Hematopoietic multipotent progenitor cell (in vitro differentiated cells): ENCODE results near the gene THAP9. TPM values are rescaled to one million over a fixed set of nuclear protein-coding genes. Genes with fewer than 3 reads are reported as not detected.
A peak's percentile ranks its signal among the peaks of the same experiment; 100 is the strongest.
"Not testable (repeated sequence)": the region's sequence is repeated elsewhere in the genome, so short reads cannot be mapped to it uniquely, and the experiment has no call there.

Experiments used
- DNase-seq, 3 donors: peaks; one replicate each; pipeline ENCODE4 v3.0.0-alpha.2; 2011 to 2015; ENCODE audit warnings: low read depth in 2 of 3, low spot score in 2 of 3
- total RNA-seq: library from RNA; depleted of rRNA; stranded (reverse); fragments of >200 nt; gene quantifications from one replicate; pipeline ENCODE4 v1.2.3, GENCODE V29; 2012

THAP9 gene, protein sequence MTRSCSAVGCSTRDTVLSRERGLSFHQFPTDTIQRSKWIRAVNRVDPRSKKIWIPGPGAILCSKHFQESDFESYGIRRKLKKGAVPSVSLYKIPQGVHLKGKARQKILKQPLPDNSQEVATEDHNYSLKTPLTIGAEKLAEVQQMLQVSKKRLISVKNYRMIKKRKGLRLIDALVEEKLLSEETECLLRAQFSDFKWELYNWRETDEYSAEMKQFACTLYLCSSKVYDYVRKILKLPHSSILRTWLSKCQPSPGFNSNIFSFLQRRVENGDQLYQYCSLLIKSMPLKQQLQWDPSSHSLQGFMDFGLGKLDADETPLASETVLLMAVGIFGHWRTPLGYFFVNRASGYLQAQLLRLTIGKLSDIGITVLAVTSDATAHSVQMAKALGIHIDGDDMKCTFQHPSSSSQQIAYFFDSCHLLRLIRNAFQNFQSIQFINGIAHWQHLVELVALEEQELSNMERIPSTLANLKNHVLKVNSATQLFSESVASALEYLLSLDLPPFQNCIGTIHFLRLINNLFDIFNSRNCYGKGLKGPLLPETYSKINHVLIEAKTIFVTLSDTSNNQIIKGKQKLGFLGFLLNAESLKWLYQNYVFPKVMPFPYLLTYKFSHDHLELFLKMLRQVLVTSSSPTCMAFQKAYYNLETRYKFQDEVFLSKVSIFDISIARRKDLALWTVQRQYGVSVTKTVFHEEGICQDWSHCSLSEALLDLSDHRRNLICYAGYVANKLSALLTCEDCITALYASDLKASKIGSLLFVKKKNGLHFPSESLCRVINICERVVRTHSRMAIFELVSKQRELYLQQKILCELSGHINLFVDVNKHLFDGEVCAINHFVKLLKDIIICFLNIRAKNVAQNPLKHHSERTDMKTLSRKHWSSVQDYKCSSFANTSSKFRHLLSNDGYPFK
- 2.7 TPM for total RNA-seq

DNA sequence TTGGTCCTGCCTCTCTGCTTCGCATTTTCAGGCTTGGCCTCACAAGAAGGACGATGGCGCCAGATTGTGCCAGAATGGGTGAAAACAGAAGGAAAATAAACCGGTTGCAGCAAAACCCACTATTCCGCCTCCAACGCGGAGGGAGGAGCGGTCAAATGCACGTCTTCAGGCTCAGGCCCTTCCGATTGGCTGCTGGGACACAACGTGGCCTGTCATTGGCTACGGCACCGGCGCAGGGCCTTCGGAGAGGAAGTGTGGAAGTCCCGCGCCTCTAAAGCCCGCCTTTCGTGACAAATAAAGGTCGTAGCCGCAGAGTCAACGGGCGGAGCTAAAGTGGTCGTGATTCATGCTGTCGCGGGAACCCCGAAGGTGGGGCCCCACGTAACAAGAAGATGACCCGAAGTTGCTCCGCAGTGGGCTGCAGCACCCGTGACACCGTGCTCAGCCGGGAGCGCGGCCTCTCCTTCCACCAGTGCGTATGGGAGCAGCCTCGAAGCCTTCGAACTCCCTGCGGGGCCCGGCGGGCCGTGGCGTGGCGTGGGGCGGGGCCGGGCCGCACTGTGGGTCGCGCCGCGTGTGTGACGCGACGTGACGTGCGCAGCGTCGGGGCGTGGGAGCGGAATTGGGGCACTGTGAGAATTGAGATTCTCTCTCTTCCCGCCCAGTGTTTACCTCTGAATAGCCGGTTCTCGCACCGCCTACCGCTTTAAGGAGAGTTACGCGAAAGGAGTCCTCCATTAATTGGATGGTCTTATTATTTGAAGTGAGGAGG, at the start of gene THAP9:
TSS of gene THAP9 (plus strand) at position 325 of the 772 bp plus-strand sequence. CDS start at position 393, 68 bp downstream.
- DNase-seq: peak; percentile 97 to 100 (median 99)

DNA sequence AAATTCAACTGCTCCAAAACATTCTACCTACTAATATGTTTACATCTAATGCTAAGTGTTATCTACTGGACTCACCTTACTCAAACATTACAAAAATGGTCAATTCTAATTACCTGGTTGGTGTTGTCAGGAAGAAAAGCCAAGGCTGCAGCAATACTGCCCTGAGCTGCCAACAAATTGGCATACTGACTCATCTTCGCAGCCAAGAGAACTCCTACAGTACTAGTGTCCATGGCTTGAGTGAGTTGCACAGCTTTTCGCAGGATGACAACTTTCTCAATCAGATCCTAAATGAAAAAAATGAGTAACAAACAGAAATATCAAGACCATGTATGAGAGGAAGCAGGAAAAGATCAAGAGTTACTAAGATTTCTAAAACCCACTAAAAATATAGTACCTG, 49.2 kb upstream of the THAP9 start:
- no peak for DNase-seq

DNA sequence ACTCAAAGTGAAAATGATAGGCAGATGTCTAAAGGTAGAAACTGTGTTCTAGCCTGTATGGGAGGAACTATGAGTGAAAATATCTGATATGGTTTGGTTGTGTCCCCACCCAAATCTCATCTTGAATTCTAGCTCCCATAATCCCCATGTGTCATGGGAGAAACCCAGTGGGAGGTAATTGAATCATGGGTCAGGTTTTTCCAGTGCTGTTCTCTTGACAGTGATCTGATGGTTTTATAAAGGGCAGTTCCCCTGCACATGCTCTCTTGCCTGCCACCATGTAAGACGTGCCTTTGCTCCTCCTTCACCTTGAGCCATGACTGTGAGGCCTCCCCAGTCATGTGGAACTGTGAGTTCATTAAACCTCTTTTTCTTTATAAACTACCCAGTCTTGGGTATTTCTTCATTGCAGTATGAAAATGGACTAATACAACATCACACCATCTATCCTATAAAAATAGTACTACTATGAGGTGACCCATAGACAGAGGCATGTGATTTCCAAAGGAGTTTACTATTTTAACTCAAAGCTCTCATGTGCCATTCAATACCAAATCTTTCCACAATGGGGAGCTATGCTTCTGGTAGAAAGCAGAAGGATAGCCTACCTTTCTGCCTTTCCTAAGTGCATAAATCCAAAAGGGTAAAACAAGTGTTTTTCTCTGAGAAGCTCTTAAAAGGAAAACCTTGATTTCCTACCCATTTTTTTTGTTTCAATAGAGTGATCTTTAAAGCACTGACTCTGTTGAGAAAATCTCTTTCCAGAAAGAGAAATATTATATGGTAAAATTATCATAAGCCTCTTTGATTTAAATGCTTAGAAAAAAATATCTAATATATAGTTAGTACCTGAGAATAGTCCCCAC, 48.4 kb upstream of the THAP9 start:
- DNase-seq: peak in 2 of 3 donors; percentile 36 to 67

DNA sequence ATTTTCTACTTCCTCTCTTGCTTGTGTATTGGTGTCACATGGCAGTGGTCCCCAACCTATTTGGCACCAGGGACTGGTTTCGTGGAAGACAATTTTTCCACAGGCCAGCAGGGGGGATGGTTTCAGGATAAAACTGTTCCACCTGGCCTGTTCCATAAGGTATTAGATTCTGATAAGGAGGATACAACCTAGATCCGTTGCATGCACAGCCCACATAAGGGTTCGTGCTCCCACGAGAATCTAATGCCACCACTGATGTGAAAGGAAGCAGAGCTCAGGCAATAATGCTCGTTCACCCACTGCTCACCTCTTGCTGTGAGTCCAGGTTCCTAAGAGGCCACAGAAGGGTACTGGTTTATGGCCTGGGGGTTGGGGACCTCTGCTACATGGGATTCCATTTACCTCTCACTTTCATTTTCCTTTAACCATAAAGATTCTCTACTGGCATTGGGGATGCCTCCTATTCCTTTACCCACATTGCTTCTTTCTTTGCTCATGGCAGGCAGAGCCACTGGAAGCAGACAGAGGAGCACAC, 47.7 kb upstream of the THAP9 start:
- peak in 2 of 3 donors; percentile 8 to 14 for DNase-seq

DNA sequence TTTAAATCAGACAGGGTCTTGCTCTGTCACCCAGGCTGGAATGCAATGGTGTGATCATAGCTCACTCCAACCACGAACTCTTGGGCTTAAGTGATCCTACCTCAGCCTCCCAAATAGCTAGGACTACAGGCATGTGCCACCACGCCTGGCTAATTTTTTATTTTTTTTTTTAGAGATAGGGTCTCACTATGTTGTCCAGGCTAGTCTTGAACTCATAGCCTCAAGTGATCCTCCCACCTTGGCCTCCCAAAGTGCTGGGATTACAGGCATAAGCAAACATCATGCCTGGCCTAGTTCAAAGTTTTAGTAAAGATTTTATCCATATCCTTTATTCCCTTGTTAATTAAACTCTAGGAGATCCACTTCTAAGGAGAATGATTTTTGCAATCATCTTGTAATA, 40.0 kb upstream of the THAP9 start:
- not testable (repeated sequence) for DNase-seq

DNA sequence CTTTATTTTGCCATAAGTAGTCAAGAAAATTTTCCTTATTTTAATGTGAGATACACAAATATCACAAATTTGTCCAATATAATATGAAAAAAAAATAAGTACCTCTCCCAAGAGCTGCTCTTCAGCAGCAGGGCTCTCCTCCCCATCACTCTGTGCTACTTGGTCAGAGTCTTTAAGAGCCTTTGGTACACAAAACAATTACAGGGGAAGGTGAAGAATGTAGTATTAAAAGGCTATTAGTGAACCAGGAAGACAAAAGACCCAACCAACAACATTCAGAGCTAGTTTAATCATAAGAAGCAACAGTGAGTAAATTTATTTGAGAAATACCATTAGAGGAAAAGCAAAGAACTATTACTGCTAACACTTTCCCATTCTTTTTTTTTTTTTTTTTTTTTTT, 39.0 kb upstream of the THAP9 start:
- DNase-seq: no peak

DNA sequence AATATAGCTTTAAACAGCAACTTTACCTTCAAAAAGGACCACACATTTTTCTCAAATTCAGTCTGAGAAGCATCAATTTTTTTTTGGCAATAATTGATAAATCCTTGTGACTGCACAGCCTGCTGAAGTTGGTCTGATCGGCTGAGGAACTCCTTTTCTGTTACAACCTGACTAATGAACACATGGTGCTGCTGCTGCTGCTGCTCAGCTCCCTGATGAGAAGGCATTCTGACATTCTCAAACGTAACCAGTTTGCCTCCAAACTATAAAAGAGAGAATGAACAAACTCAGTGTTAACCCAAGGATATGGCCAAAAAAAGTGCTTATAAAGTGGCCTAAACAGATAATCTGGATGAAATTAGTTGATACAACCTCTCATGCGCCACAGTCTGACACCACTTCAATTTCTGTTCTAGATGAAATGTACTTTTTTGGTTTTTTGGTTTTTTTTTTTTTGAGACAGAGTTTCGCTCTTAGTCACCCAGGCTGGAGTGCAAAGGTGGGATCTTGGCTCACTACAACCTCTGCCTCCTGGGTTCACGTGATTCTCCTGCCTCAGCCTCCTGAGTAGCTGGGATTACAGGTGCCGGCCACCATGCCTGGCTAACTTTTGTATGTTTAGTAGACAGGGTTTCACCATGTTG, 36.1 kb upstream of the THAP9 start:
- DNase-seq: no peak

DNA sequence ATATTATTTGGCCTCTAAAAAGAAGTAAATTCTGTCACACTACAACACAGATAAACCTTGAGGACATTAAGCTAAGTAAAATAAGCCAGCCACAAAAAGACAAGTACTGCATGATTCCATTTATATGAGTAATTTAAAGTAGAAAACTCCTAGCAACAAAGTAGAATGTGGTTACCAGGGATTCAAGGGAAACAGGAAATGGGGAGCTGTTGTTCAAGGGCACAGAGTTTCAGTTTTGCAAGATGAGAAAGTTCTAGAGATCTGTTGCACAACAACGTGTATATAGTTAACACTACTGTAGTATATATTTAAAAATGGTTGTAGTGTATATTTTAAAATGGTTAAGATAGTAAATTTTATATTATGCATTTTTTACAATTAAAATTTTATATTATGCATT, 34.9 kb upstream of the THAP9 start:
- peak in 2 of 3 donors; percentile 44 to 66 for DNase-seq

DNA sequence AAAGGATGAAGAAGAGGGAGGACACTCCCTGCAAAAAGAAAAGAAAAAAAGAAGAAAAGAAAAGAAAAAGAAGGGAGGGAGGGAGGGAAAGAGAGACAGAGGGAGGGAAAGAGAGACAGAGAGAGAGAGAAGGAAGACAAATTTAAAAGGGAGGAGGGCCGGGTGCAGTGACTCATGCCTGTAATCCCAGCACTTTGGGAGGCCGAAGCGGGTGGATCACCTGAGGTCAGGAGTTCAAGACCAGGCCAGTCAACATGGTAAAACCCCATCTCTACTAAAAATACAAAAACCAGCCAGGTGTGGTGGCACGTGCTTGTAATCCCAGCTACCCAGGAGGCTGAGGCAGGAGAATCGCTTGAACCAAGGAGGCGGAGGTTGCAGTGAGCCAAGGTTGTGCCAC, 34.5 kb upstream of the THAP9 start:
- DNase-seq: not testable (repeated sequence)

DNA sequence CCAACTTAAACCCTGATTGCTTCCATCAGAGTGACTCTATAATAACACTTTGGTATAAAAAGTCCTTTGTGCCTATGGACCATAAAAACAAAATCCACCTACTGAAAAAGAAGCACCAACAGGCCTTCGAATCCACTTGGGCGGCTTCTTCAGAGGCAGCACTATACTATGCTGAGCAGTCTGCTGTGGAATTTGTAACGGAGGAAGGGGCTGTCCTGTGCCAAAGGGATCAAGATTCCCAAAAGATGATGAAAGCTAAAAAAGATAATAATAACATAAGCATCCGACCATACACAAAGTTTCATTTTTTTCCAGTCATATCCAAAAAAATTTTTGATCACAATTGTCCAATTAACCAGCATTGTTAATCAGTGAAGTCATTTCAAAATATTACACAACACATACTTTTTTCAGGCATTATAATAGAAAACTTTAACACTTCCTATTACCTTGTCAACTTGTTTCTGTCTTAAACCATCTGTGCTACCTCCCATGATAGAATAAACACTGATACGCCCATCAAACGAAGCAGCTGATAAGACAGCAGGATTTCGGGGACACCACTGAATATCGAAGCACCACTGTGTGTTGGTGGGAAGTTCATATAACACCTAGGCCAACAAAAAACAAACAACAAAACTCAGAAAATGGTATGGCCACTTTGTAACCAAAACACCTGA, 33.7 kb upstream of the THAP9 start:
- no peak for DNase-seq

DNA sequence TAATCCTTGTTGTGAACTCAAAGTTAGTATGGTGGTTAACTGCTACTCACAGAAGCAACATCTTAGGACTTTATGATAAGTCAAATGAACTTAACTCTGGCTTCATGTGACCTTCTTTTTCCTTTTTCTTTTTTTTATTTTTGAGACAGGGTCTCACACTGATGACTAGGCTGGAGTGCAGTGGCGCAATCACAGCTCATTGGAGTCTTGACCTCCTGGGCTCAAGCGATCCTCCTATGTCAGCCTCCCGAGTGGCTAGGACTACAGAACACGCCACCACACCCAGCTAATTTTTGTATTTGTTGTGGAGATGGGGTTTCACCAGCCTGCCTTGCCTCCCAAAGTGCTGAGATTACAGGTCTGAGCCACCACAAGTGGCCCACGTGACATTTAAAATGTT, 32.0 kb upstream of the THAP9 start:
- no peak for DNase-seq

DNA sequence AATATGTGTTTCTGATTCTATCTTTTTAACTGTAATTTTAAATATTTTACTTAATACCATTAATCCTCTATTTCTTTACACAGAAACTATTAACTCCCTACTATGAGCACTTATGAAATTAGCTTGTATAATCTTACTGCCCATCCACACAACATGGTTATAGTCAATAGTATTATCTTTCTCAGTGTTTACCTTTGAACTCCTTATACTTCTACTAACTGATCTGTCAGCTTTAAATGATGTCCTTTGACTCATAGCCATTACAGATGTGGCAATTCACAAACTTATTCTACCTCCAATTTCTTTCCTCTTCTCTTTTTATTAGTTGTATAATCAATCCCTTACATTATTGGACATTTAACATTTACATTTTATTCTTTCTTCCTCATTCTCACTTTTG, 15.1 kb upstream of the THAP9 start:
- no peak for DNase-seq

DNA sequence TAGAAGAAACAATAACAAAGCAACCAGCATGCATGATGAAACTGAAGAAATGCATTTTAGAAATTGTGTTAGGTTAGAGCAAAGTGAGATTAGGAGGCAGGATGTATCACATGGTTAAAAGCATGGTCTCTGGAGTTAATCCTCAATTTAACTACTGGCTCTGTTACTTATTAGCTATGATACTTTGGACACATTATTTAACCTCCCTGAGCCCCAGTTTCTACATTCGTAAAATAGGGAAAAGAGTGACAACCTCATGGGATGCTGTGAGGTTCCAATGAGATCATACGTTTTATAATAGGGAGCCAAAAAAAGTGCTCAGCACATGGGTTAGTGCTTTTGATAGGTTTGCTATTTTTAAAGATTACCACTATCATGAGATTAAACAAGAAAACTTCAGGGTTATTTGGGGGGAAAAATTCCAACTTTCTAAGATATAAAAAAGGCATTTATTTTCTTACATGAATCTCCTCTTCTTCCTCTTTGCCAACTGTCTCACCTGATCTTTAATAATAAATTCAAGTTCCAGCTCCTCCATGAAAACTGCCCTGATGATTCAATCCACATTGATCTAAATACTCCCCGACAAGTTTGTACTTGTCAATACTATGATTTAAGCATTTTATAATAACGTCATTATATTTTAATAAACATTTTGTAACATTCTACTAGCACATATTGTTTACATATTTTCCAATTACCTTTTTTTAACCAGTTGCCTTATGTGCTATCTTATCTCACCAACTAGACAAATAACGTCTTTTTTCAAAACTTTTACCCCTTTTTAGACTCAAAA, 14.2 kb upstream of the THAP9 start:
- DNase-seq: no peak

DNA sequence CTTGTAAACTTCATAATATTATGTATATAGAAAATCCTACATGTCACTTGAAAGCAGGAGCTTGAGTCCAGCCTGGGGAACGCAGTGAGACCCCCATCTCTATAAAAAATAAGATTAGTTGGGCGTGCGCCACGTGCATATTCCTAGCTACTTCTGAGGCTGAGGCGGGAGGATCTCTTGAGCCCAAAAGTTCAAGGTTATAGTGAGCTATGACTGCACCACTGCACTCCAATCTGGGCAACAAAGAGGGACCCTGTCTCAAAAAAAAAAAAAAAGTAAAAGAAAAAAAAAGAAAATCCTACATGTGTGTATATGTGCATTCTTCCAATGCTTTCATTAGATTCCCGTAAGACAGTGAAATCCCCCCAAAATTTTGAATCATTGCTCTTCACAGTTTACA, 11.2 kb upstream of the THAP9 start:
- no peak for DNase-seq

DNA sequence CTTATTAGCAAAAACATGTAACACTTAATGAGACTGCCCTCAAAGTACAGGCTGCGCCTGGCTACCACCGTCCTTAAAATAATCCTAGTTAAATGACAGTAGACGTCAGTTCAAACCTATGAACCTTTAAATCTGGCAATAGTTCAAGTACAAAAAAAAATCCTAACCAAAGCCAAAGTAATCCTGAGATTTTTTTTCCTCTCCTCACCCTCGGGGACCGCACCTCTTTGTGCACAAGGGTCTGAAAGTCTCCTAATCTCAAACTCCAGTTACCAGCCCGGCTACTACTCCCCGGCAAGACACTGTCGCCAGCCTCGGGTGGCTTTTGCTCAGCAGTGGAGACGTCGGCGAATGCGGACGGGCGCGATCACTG, 10.0 kb upstream of the THAP9 start:
- no peak for DNase-seq

DNA sequence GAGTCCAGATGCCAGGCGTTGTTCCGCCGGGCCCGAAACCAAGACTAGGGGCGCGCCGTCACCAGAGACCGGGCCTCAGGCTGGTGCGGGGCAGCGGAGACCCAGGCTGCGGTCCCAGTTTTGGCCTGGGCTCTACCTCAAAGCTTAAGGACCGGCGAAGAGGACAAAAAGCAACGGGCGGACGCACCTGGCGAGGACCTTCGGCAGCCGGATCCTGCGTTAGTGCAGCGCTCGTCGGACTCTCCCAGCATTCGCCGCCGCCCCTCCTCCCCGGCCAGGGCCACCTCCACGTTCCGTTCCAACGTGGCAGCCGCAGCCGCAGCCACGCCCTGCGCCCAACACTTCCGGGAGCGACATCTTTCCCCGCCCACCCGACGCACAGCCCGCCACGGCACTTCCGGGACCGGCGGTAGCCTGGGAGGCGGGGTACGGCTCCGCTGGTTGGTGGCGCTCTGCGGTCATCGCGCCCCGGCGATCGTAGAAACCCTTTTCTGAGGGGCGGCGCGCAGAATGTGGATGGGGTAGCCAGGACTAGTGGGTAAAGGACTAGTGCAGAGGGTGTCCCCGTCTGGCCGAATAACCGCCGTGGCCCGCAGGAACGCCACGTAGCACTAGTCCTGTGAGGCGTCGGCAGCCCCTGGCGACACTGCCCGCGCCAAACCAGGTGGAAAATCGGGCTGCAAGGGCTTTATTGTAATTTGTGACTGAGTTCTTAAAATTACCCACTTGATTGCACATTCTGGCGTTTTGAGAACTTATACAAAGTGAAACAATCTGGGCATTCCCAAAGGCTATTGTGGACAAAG, 9.4 kb upstream of the THAP9 start, which contains the start of gene SEC31A:
TSS of gene SEC31A (minus strand) at position 253 of the 806 bp plus-strand sequence. CDS start 9,217 bp downstream, outside the sequence.
- peak; percentile 93 to 97 (median 96) for DNase-seq
